ENCODE results near the gene SOD2. TPM values are rescaled to one million over a fixed set of nuclear protein-coding genes. Genes with fewer than 3 reads are reported as not detected.

SOD2 gene
- total and polyA plus RNA-seq, 9 of the 15 experiments (the other 6 are each of a cell fraction or from before 2014, with no cell fraction given): 39.8 to 140 (median 95.8) TPM

DNA sequence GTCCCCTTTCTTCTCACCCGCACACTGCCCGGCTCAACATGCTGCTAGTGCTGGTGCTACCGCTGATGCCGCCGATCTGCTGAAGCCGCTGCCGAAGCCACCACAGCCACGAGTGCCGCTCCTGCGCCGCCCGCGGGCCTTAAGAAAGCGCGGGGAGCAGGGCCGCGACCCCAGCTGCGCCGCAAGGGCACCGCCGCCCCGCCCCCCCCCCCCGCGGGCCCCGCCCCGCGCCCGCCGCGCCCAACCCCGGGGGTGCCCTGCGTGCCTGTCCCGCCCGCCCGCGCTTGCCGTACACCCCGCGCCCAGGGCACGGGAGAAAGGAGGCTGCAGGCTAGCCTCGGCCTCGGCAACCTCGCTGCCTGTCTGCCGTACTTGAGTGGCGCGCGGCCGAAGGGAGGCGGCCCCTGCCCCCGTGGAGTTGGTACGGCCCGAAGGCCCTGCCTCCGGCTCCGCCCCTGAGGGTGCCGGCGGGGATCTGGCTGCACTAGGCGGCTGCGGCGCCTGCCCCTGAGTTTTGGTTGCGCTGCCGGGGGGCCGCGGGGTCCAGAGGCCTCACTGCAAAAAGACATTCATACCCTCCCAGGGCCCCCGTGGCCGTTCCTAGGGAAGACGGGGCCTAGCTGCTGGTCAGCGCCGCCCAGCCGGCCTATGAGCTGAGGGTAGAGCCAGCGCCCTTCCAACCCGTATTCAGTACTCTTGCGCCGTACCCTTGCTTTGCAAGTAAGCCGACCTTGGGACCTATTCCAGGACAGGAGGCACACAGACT is at the start of gene SOD2 (continued):
- TF ChIP-seq, protein P1, sequence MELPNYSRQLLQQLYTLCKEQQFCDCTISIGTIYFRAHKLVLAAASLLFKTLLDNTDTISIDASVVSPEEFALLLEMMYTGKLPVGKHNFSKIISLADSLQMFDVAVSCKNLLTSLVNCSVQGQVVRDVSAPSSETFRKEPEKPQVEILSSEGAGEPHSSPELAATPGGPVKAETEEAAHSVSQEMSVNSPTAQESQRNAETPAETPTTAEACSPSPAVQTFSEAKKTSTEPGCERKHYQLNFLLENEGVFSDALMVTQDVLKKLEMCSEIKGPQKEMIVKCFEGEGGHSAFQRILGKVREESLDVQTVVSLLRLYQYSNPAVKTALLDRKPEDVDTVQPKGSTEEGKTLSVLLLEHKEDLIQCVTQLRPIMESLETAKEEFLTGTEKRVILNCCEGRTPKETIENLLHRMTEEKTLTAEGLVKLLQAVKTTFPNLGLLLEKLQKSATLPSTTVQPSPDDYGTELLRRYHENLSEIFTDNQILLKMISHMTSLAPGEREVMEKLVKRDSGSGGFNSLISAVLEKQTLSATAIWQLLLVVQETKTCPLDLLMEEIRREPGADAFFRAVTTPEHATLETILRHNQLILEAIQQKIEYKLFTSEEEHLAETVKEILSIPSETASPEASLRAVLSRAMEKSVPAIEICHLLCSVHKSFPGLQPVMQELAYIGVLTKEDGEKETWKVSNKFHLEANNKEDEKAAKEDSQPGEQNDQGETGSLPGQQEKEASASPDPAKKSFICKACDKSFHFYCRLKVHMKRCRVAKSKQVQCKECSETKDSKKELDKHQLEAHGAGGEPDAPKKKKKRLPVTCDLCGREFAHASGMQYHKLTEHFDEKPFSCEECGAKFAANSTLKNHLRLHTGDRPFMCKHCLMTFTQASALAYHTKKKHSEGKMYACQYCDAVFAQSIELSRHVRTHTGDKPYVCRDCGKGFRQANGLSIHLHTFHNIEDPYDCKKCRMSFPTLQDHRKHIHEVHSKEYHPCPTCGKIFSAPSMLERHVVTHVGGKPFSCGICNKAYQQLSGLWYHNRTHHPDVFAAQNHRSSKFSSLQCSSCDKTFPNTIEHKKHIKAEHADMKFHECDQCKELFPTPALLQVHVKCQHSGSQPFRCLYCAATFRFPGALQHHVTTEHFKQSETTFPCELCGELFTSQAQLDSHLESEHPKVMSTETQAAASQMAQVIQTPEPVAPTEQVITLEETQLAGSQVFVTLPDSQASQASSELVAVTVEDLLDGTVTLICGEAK (IDR thresholded peaks at IDR 0.05): no peak
- TF ChIP-seq, protein P1 (CRISPR knock-in tag; IDR thresholded peaks at IDR 0.05): no peak
- TF ChIP-seq ZNF316 (IDR thresholded peaks at IDR 0.05) (no peak), FIP1L1 (IDR thresholded peaks at IDR 0.05; ENCODE audit: low read depth, low read length, poor library complexity, severe bottlenecking) (no peak), NCOA6 (IDR thresholded peaks at IDR 0.05) (no peak), SIN3B (IDR thresholded peaks at IDR 0.05; ENCODE audit: low read depth) (0 out of 2 replicates have a peak, but pooled peaks have one; percentile 56), MCM2 (IDR thresholded peaks at IDR 0.05; ENCODE audit: low read depth) (no peak), TAF9B (IDR thresholded peaks at IDR 0.05; ENCODE audit: partially characterized antibody) (no peak), IFI16 (CRISPR knock-in tag; IDR thresholded peaks at IDR 0.05) (no peak), XRCC5 (IDR thresholded peaks at IDR 0.05; ENCODE audit: low read depth, low read length) (no peak), CBX3 (IDR thresholded peaks at IDR 0.05; ENCODE audit: borderline replicate concordance in 1 of 2, low read length in 2 of 2) (0 out of 3 replicates have a peak, but pooled peaks of 1 of the 2 experiments have one; percentile 7), BRCA1 (IDR thresholded peaks at IDR 0.05) (no peak), BRCA1 (CRISPR knock-in tag; IDR thresholded peaks at IDR 0.05) (no peak), ZNF165 (CRISPR knock-in tag; IDR thresholded peaks at IDR 0.05; ENCODE audit: borderline replicate concordance) (peak; percentile 76; the same call in 1 of the 2 replicates), IRF2 (CRISPR knock-in tag; IDR thresholded peaks at IDR 0.05) (no peak)
